NCI-H1048 (cell line): ENCODE data around the gene FRMPD4.
"Not testable (repeated sequence)": the region's sequence is repeated elsewhere in the genome, so short reads cannot be mapped to it uniquely, and the experiment has no call there.

Experiments used
- DNase-seq: peaks from one replicate; lab custom pipeline; 2025; lab: John Stamatoyannopoulos, UW

FRMPD4 gene

GRCh38 chrX:12441381-12442128 is 303.3 kb downstream of the FRMPD4 start:
- no peak for DNase-seq

- no peak for DNase-seq
These were observed 305.3 kb downstream of the FRMPD4 start for GRCh38 chrX:12443534-12444098.

- DNase-seq = no peak
These were observed 308.2 kb downstream of the FRMPD4 start for GRCh38 chrX:12446342-12447075.

GRCh38 chrX:12447448-12448064 is 309.3 kb downstream of the FRMPD4 start:
- DNase-seq = no peak

- no peak for DNase-seq
These were observed 314.0 kb downstream of the FRMPD4 start for GRCh38 chrX:12452268-12452667.

- DNase-seq = no peak
These were observed 322.7 kb downstream of the FRMPD4 start for GRCh38 chrX:12460929-12461328.

GRCh38 chrX:12463052-12463451 is 324.8 kb downstream of the FRMPD4 start:
- no peak for DNase-seq

GRCh38 chrX:12463873-12464272 is 325.6 kb downstream of the FRMPD4 start:
- no peak for DNase-seq

GRCh38 chrX:12467321-12467720 is 329.0 kb downstream of the FRMPD4 start:
- no peak for DNase-seq

- DNase-seq = no peak
These were observed 331.0 kb downstream of the FRMPD4 start for GRCh38 chrX:12469296-12469695.

- DNase-seq = no peak
These were observed 332.8 kb downstream of the FRMPD4 start for GRCh38 chrX:12471061-12471460.

- no peak for DNase-seq
These were observed 342.7 kb downstream of the FRMPD4 start for GRCh38 chrX:12480956-12481355.

- DNase-seq = no peak
These were observed 349.9 kb downstream of the FRMPD4 start for GRCh38 chrX:12488220-12488619.

- no peak for DNase-seq
These were observed 350.5 kb downstream of the FRMPD4 start for GRCh38 chrX:12488771-12489170.

GRCh38 chrX:12489341-12489740 is 351.1 kb downstream of the FRMPD4 start:
- no peak for DNase-seq

- DNase-seq = no peak
These were observed 356.3 kb downstream of the FRMPD4 start for GRCh38 chrX:12494400-12495138.

- DNase-seq = no peak
These were observed 358.1 kb downstream of the FRMPD4 start for GRCh38 chrX:12496343-12496742.

GRCh38 chrX:12497832-12498591 is 359.7 kb downstream of the FRMPD4 start:
- no peak for DNase-seq

- no peak for DNase-seq
These were observed 366.9 kb downstream of the FRMPD4 start for GRCh38 chrX:12505127-12505526.

- DNase-seq = not testable (repeated sequence)
These were observed 377.1 kb downstream of the FRMPD4 start for GRCh38 chrX:12515384-12515783.

GRCh38 chrX:12526306-12526705 is 388.0 kb downstream of the FRMPD4 start:
- no peak for DNase-seq
